VCaP (cell line): ENCODE results near the gene ST6GALNAC5.

Experiments
- H3K27ac ChIP-seq: fragments of 450-650 bp; 2 replicates; pipeline ENCODE4 v1.5.1; 2017
- TF ChIP-seq, protein P1 (sequence below): fragments of 450-650 bp; conservative IDR thresholded peaks from 2 replicates; pipeline ENCODE4 v1.5.1; 2017; ENCODE audit warnings: mild to moderate bottlenecking, moderate library complexity

Gene ST6GALNAC5

DNA sequence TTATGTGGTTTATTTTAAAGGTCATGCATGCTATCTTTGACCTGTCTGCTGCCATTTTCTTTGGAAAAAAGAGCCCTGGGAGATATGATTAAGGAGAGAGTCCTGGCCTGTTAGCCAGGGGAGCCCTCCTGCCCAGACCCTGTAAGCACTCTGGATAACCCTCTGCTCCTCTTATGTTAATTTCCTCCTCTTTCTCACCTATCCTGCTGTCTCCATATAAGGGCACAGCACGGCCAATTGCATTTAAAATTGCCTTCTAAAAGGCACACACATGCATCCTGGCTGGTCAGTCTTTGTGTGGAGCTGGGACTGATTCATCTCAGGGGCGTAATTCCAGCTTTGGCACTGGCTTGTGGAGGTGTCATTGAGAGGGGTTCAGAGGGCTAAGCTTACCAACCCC lies 158.9 kb downstream of the ST6GALNAC5 start:
- H3K27ac ChIP-seq: no peak overlapping the region
- TF ChIP-seq, protein P1, sequence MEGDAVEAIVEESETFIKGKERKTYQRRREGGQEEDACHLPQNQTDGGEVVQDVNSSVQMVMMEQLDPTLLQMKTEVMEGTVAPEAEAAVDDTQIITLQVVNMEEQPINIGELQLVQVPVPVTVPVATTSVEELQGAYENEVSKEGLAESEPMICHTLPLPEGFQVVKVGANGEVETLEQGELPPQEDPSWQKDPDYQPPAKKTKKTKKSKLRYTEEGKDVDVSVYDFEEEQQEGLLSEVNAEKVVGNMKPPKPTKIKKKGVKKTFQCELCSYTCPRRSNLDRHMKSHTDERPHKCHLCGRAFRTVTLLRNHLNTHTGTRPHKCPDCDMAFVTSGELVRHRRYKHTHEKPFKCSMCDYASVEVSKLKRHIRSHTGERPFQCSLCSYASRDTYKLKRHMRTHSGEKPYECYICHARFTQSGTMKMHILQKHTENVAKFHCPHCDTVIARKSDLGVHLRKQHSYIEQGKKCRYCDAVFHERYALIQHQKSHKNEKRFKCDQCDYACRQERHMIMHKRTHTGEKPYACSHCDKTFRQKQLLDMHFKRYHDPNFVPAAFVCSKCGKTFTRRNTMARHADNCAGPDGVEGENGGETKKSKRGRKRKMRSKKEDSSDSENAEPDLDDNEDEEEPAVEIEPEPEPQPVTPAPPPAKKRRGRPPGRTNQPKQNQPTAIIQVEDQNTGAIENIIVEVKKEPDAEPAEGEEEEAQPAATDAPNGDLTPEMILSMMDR: no peak

DNA sequence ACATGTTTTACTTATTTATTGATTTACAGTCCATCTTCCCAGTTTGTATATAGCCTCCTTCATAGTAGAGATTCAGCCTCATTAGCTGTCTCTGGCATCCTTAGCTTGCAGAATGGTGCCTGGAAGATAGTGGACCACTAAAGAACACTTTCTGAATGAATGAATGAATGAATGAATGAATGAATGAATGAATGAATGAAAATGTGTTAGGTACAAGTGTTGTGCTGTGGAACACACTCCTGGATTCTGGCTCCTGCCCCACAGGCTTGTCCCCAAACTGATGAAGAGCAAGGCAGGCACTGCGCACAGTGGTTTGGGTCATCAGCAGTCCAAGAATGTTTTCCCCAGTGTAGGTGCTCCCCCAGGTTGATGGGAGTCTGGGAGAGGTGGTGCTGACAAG lies 159.4 kb downstream of the ST6GALNAC5 start:
- no peak overlapping the region for H3K27ac ChIP-seq
- TF ChIP-seq, protein P1: no peak

DNA sequence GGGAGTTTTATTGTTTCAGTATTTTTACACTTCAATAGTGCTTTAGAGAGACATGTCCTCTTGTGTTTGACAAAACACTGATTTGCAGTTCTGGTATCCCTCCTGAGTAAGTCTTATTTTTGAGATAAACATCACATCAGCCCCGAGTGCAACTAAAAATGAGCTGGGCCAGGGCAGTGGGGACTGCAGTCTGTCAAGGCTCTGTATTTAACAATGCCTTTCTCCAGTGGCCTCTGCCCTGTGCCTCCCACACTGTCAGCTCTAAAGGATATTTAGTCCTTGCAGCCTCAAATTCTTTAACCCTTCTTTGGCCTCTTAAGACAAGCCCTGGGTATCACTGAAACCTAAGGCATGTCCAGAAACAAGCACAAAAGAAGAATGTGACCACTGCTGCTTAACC lies 160.6 kb downstream of the ST6GALNAC5 start:
- no peak overlapping the region for H3K27ac ChIP-seq
- TF ChIP-seq, protein P1: no peak

DNA sequence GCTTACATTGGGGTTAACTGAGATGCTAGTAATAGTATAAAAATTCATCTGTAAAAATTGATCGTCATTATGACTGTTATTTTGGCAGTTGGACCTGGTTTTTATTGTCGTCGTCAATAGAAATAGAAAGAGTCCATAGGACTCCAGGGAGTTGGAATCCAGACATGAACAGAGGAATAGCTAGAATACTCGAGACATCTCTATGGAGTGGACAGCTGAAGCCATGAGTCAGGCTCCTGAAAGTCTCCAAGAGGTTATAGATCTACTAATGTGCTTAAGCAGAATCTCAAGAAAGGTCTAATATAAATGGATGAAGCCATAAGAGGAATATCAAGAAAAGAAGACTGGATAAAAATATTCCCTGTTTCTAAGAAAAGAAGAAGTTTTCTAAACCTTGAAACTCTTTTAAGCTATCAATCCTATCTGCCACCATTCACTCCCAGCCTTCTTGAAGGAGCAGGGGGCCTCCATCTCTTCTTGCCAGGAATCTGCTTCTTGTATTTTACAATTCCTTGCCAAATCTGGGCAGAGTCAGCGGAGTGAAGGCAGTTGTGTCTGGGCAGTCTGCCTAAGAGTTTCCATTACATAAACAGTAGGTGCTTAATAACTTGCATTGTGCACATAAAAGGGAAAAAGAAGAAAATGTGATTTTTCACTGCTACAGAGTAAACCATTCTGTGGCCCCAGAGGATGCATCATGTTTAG lies 163.3 kb downstream of the ST6GALNAC5 start:
- H3K27ac ChIP-seq: no peak overlapping the region
- TF ChIP-seq, protein P1: no peak

DNA sequence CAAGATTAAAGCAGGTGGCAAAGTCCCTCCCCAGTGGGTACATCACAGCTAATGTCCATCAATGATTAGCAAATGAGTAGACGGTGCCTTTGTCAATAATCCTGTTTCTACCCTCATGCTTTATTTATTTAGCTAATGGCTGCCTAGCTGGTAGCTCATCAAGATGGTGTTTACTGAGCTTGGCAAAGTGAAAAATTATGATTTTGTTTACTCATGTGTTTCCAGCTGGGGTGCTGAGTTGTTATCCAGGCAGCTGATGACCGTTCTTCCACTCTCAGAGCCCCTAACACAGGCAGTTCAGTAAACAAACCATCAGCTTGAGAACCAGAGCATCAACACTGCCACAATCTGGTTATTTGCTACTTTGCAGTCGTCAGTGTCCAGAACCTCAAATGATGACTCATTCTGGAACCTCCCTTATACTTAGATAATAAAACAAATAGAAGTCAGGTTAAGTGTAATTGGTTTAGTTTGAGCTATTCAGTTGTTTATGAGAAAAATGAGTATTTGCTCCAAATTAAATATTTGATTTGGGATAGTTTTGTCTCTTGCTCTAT lies 163.9 kb downstream of the ST6GALNAC5 start:
- H3K27ac ChIP-seq: no peak overlapping the region
- TF ChIP-seq, protein P1: no peak

DNA sequence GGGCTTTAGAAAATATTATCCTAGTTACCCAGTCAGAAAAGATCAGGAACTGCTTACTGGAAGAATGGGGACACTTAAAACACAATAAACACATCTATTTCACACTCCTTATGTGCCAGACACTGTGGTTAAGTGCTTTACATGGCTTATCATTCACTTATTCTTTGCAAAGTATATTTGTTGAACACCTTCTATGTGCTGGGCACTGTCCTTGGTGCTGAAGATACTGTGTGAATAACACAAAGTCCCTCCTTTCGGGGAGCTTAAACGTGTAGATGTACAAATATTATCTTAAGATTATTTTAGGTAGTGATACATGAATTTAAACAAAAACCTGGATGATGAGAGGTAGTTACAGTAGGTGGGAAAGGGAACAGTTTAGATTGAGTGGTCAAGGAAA lies 169.3 kb downstream of the ST6GALNAC5 start:
- no peak overlapping the region for H3K27ac ChIP-seq
- TF ChIP-seq, protein P1: no peak

DNA sequence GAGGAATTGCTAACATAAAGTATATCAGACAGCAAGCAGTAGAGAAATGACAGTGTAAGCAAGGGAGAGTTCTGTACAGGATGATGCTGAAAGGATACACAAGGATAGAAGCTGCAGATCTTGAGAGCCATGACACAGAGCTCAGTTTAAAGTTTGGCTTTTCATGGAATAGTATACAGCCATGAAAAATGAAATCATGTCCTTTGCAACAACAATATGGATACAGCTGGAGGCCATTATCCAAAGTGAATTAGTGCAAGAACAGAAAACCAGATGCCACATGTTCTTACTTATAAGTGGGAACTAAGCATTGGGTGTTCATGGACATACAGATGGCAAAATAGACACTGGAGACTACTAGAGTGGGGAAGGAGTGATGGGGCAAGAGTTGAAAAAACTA lies 169.8 kb downstream of the ST6GALNAC5 start:
- no peak overlapping the region for H3K27ac ChIP-seq
- TF ChIP-seq, protein P1: no peak
